ENCODE results near the gene TYW1. TPM values are rescaled to one million over a fixed set of nuclear protein-coding genes. Genes with fewer than 3 reads are reported as not detected.
"Not testable (repeated sequence)": the region's sequence is repeated elsewhere in the genome, so short reads cannot be mapped to it uniquely, and the experiment has no call there.

TYW1 gene
- total and polyA plus RNA-seq, 4 donors: 3.9 to 15.9 (median 10.0) TPM

DNA sequence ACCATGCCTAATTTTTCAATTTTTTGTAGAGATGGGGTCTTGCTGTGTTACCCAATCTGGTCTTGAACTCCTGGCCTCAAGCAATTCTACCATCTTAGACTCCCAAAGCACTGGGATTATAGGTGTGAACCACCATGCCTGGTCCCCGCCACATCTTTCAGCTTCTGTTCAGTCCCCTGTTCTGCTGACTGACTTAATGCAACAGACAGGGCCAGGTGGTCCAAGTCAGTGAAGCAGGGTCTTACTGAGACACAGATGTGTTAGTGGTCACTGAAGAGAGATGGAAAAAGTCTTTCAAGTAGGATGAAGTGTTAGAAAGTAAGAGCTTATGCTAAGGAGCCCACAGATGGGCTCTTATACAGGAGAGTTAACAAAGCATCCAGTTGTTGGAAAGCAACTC lies 246.2 kb downstream of the TYW1 start:
- DNase-seq; H3K9me3 ChIP-seq (ENCODE audit: control insufficient read depth, low read length); H3K27ac ChIP-seq (ENCODE audit: low read depth in 1 of 2, low read length in 2 of 2); H3K36me3 ChIP-seq (ENCODE audit: control insufficient read depth in 1 of 2, insufficient read depth in 2 of 2, low read length in 1 of 2); intact Hi-C loops (cut with DNase I); H3K27me3 ChIP-seq (ENCODE audit: control insufficient read depth in 1 of 2, insufficient read depth in 2 of 2, low read length in 1 of 2); H3K4me1 ChIP-seq (ENCODE audit: control insufficient read depth in 1 of 2, insufficient read depth in 2 of 2, low read length in 2 of 2); H3K4me3 ChIP-seq (ENCODE audit: low read length in 2 of 2); ATAC-seq (ENCODE audit: low FRiP score): not testable (repeated sequence)
- 96 to 100% methylated on average over 1 of the region's 1 CpG for WGBS, 2 donors

DNA sequence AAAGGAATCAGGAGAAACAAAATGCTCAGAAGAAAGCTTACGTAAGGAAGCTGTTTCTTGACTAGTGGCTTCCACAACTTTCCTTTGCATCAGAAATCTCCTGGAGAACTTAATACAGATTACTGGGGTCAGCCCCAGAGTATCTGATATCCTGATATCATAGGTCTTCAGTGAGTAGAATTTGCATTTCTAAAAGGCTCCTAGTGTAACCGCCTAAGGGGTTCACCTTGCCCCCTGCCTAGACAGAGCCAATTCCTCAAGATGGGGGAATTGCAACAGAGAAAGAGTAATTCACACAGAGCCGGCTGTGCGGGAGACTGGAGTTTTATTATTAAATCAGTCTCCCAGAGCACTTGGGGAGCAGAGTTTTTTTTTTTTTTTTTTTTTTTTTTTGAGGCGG lies 251.7 kb downstream of the TYW1 start:
- H3K4me1 ChIP-seq (ENCODE audit: control insufficient read depth in 1 of 2, insufficient read depth in 2 of 2, low read length in 2 of 2); ATAC-seq (ENCODE audit: low FRiP score); H3K36me3 ChIP-seq (ENCODE audit: control insufficient read depth in 1 of 2, insufficient read depth in 2 of 2, low read length in 1 of 2); H3K27ac ChIP-seq (ENCODE audit: low read depth in 1 of 2, low read length in 2 of 2); DNase-seq; intact Hi-C loops (cut with DNase I); H3K9me3 ChIP-seq (ENCODE audit: control insufficient read depth, low read length); H3K27me3 ChIP-seq (ENCODE audit: control insufficient read depth in 1 of 2, insufficient read depth in 2 of 2, low read length in 1 of 2); H3K4me3 ChIP-seq (ENCODE audit: low read length in 2 of 2): not testable (repeated sequence)
- 97% methylated on average over 4 of the region's 5 CpGs for WGBS, 2 donors

DNA sequence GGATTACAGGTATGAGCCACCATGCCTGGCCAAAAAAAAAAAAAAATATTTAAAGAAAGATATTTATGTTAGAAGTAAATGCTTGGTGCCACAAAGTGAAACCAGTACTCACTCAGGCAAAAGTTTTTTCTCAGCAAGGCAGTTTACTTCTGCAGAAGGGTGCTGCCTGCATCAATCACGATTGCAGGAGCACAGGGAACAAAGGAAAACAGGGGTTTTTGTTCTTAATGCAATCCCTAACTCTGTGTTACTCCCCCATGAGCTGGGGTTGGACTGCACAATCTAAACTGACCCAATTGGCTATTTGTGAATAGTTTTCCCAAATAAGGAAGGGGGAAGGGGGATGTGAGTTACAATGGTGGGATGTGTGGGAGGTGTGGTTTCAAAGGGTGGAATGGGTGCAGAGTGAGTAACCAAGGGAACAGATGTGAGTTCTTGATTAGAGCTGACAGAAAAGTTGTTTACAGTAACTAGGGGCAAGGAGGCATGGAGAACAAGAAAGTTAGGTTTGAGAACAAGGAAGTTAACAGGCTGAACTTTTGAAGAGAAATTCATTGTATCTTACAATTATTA lies 255.4 kb downstream of the TYW1 start:
- Histone ChIP-seq H3K27ac (ENCODE audit: low read depth in 1 of 2, low read length in 2 of 2) (no peak overlapping the region), H3K9me3 (ENCODE audit: control insufficient read depth, low read length) (peaks cover 6% of the 10 kb centered on the region), H3K4me1 (ENCODE audit: control insufficient read depth in 1 of 2, insufficient read depth in 2 of 2, low read length in 2 of 2) (no peaks in the 10 kb centered on the region), H3K36me3 (ENCODE audit: control insufficient read depth in 1 of 2, insufficient read depth in 2 of 2, low read length in 1 of 2) (peaks cover 0 to 2% of the 10 kb centered on the region in 2 donors), H3K27me3 (ENCODE audit: control insufficient read depth in 1 of 2, insufficient read depth in 2 of 2, low read length in 1 of 2) (no peaks in the 10 kb centered on the region), H3K4me3 (ENCODE audit: low read length in 2 of 2) (no peak overlapping the region)
- intact Hi-C loops (cut with DNase I): no loop called here
- whole genome bisulfite sequencing, 2 donors: 90 to 95% methylated on average over 1 of the region's 1 CpG
- no peak for ATAC-seq (ENCODE audit: low FRiP score)
- no peak for DNase-seq

GRCh38 chr7:67255076-67255475 lies 258.4 kb downstream of the TYW1 start:
- DNase-seq; H3K4me1 ChIP-seq (ENCODE audit: control insufficient read depth in 1 of 2, insufficient read depth in 2 of 2, low read length in 2 of 2); H3K36me3 ChIP-seq (ENCODE audit: control insufficient read depth in 1 of 2, insufficient read depth in 2 of 2, low read length in 1 of 2); H3K27me3 ChIP-seq (ENCODE audit: control insufficient read depth in 1 of 2, insufficient read depth in 2 of 2, low read length in 1 of 2); intact Hi-C loops (cut with DNase I); H3K4me3 ChIP-seq (ENCODE audit: low read length in 2 of 2); H3K9me3 ChIP-seq (ENCODE audit: control insufficient read depth, low read length); H3K27ac ChIP-seq (ENCODE audit: low read depth in 1 of 2, low read length in 2 of 2); ATAC-seq (ENCODE audit: low FRiP score): not testable (repeated sequence)
- WGBS, 2 donors: 91 to 95% methylated on average over 2 of the region's 3 CpGs

DNA sequence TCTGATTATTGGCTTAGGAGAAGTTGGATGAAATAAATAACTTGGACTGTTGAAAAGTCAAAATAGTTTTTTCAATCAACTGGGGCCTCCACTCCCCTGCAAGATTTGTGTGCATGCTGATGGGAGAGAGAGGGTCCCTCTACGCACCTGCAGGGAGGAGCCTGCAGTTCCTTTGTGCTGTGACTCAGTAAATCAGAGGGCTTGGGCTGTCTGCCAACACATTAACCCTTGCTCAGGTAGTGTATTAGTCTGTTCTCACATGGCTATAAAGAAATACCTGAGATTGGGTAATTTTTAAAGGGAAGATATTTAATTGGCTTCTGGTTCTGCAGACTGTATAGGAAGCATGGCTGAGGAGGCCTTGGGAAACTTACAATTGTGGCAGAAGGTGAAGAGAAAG lies 261.1 kb downstream of the TYW1 start:
- H3K27me3 ChIP-seq (ENCODE audit: control insufficient read depth in 1 of 2, insufficient read depth in 2 of 2, low read length in 1 of 2); H3K4me1 ChIP-seq (ENCODE audit: control insufficient read depth in 1 of 2, insufficient read depth in 2 of 2, low read length in 2 of 2); H3K4me3 ChIP-seq (ENCODE audit: low read length in 2 of 2); H3K36me3 ChIP-seq (ENCODE audit: control insufficient read depth in 1 of 2, insufficient read depth in 2 of 2, low read length in 1 of 2); DNase-seq; intact Hi-C loops (cut with DNase I); ATAC-seq (ENCODE audit: low FRiP score); H3K9me3 ChIP-seq (ENCODE audit: control insufficient read depth, low read length); H3K27ac ChIP-seq (ENCODE audit: low read depth in 1 of 2, low read length in 2 of 2): not testable (repeated sequence)
- 71 to 73% methylated on average over 1 of the region's 1 CpG for WGBS, 2 donors

DNA sequence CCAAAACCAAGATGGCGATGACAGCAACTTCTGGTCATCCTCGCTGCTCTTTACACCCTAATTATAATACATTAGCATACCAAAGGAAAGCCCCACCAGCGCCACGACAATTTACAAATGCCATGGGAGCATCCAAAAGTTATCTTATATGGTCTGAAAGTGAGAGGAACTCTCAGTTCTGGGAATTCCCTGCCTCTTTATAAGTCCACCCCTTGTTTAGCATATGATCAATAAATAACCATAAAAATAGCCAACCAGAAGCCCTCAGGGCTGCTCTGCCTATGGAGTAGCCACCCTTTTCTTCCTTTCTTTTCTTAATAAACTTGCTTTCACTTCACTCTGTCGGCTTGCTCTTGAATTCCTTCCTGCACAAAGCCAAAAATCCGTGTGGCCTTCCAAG lies 262.7 kb downstream of the TYW1 start:
- WGBS, 2 donors: 85 to 89% methylated on average over 6 of the region's 6 CpGs
- H3K4me3 ChIP-seq (ENCODE audit: low read length in 2 of 2); H3K36me3 ChIP-seq (ENCODE audit: control insufficient read depth in 1 of 2, insufficient read depth in 2 of 2, low read length in 1 of 2); ATAC-seq (ENCODE audit: low FRiP score); intact Hi-C loops (cut with DNase I); H3K27ac ChIP-seq (ENCODE audit: low read depth in 1 of 2, low read length in 2 of 2); H3K9me3 ChIP-seq (ENCODE audit: control insufficient read depth, low read length); H3K4me1 ChIP-seq (ENCODE audit: control insufficient read depth in 1 of 2, insufficient read depth in 2 of 2, low read length in 2 of 2); H3K27me3 ChIP-seq (ENCODE audit: control insufficient read depth in 1 of 2, insufficient read depth in 2 of 2, low read length in 1 of 2); DNase-seq: not testable (repeated sequence)

GRCh38 chr7:67260166-67260586 lies 263.5 kb downstream of the TYW1 start:
- H3K27me3 ChIP-seq (ENCODE audit: control insufficient read depth in 1 of 2, insufficient read depth in 2 of 2, low read length in 1 of 2); H3K9me3 ChIP-seq (ENCODE audit: control insufficient read depth, low read length); H3K27ac ChIP-seq (ENCODE audit: low read depth in 1 of 2, low read length in 2 of 2); H3K36me3 ChIP-seq (ENCODE audit: control insufficient read depth in 1 of 2, insufficient read depth in 2 of 2, low read length in 1 of 2); ATAC-seq (ENCODE audit: low FRiP score); intact Hi-C loops (cut with DNase I); DNase-seq; H3K4me3 ChIP-seq (ENCODE audit: low read length in 2 of 2); H3K4me1 ChIP-seq (ENCODE audit: control insufficient read depth in 1 of 2, insufficient read depth in 2 of 2, low read length in 2 of 2): not testable (repeated sequence)
- 80 to 86% methylated on average over 6 of the region's 6 CpGs for WGBS, 2 donors

- H3K27me3 ChIP-seq (ENCODE audit: control insufficient read depth in 1 of 2, insufficient read depth in 2 of 2, low read length in 1 of 2); H3K27ac ChIP-seq (ENCODE audit: low read depth in 1 of 2, low read length in 2 of 2); H3K4me1 ChIP-seq (ENCODE audit: control insufficient read depth in 1 of 2, insufficient read depth in 2 of 2, low read length in 2 of 2); intact Hi-C loops (cut with DNase I); H3K36me3 ChIP-seq (ENCODE audit: control insufficient read depth in 1 of 2, insufficient read depth in 2 of 2, low read length in 1 of 2); DNase-seq; ATAC-seq (ENCODE audit: low FRiP score); H3K9me3 ChIP-seq (ENCODE audit: control insufficient read depth, low read length); H3K4me3 ChIP-seq (ENCODE audit: low read length in 2 of 2): not testable (repeated sequence)
- WGBS, 2 donors: 92 to 100% methylated on average over 2 of the region's 2 CpGs
These were observed 267.4 kb downstream of the TYW1 start for GRCh38 chr7:67264000-67264399.

DNA sequence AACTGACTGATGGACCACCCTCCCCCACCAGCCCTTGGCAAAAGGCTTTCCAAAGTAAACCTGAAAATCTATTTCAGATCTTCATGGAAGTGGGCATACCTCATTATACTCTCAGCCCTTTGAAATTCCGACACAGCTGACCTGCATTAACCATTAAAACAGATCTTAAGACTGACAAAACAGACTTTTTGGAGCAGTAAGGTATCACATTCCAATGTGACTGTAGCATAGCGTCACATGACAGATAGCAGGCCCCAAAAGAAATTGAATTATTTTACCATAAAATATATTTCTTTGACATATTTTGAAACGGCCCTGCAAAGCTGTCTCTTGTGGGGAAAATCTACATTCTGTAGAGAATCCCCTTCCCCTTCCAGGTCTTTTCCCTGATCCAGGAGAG lies 269.4 kb downstream of the TYW1 start:
- WGBS, 2 donors: 52 to 53% methylated on average over 3 of the region's 3 CpGs

More for the DNA sequence above, 269.4 kb downstream of the TYW1 start:
- intact Hi-C loops (cut with DNase I); ATAC-seq (ENCODE audit: low FRiP score); H3K4me1 ChIP-seq (ENCODE audit: control insufficient read depth in 1 of 2, insufficient read depth in 2 of 2, low read length in 2 of 2); H3K36me3 ChIP-seq (ENCODE audit: control insufficient read depth in 1 of 2, insufficient read depth in 2 of 2, low read length in 1 of 2); H3K27ac ChIP-seq (ENCODE audit: low read depth in 1 of 2, low read length in 2 of 2); H3K9me3 ChIP-seq (ENCODE audit: control insufficient read depth, low read length); DNase-seq; H3K27me3 ChIP-seq (ENCODE audit: control insufficient read depth in 1 of 2, insufficient read depth in 2 of 2, low read length in 1 of 2); H3K4me3 ChIP-seq (ENCODE audit: low read length in 2 of 2): not testable (repeated sequence)
